NCI-H187 treated with DMSO at 0.1 percent for 48 hours (cell line): ENCODE measurements around the gene ZNRD2.
"Not testable (repeated sequence)": the region's sequence is repeated elsewhere in the genome, so short reads cannot be mapped to it uniquely, and the experiment has no call there.

Experiments
- DNase-seq: peaks from one replicate; lab custom pipeline; 2025; lab: John Stamatoyannopoulos, UW

The ZNRD2 gene

GRCh38 chr11:65555693-65556231 is 14.5 kb upstream of the ZNRD2 start:
- no peak for DNase-seq

GRCh38 chr11:65556470-65557279 is 13.6 kb upstream of the ZNRD2 start:
- DNase-seq = no peak

GRCh38 chr11:65557280-65558001 is 12.8 kb upstream of the ZNRD2 start:
- DNase-seq = no peak

GRCh38 chr11:65558002-65558929 is 12.0 kb upstream of the ZNRD2 start, which contains the start of gene LTBP3:
Gene LTBP3, minus strand, starts transcription at chr11:65558359. Its CDS starts 400 bp downstream, at chr11:65557959.
- DNase-seq = no peak

GRCh38 chr11:65558930-65559509 is 11.3 kb upstream of the ZNRD2 start:
- DNase-seq = no peak

- no peak for DNase-seq
Measured at GRCh38 chr11:65559535-65559934, 10.7 kb upstream of the ZNRD2 start.

- no peak for DNase-seq
Measured at GRCh38 chr11:65559951-65560537, 10.2 kb upstream of the ZNRD2 start.

GRCh38 chr11:65560555-65561418 is 9.5 kb upstream of the ZNRD2 start:
- DNase-seq = no peak

GRCh38 chr11:65562020-65562419 is 8.3 kb upstream of the ZNRD2 start:
- no peak for DNase-seq

GRCh38 chr11:65562788-65563187 is 7.5 kb upstream of the ZNRD2 start:
- no peak for DNase-seq

- DNase-seq = no peak
Measured at GRCh38 chr11:65563601-65564000, 6.7 kb upstream of the ZNRD2 start.

- not testable (repeated sequence) for DNase-seq
Measured at GRCh38 chr11:65564879-65565559, 5.3 kb upstream of the ZNRD2 start.

GRCh38 chr11:65565624-65566453 is 4.4 kb upstream of the ZNRD2 start:
- peak; percentile 61 for DNase-seq

GRCh38 chr11:65569164-65569972 is 909 bp upstream of the ZNRD2 start:
- DNase-seq = no peak

- DNase-seq = no peak
Measured at GRCh38 chr11:65571420-65571819, 1.1 kb downstream of the ZNRD2 start.

- DNase-seq = no peak
Measured at GRCh38 chr11:65571940-65572339, 1.7 kb downstream of the ZNRD2 start.

GRCh38 chr11:65572356-65573051 is 2.2 kb downstream of the ZNRD2 start, which contains the start of gene FAM89B:
Gene FAM89B, plus strand, starts transcription at chr11:65572538. Its CDS starts 132 bp downstream, at chr11:65572670.
- no peak for DNase-seq
